Activated naive CD8-positive, alpha-beta T cell (primary cell): ENCODE data around the gene POU2F1.

Experiments
- H3K27ac Mint-ChIP-seq: one replicate; pipeline ENCODE4 v1.8.0; 2021; ENCODE audit warnings: mixed read lengths
- H3K27me3 Mint-ChIP-seq: one replicate; pipeline ENCODE4 v1.8.0; 2021; ENCODE audit warnings: mixed read lengths
- H3K36me3 Mint-ChIP-seq: one replicate; pipeline ENCODE4 v1.8.0; 2021; ENCODE audit warnings: mixed read lengths
- H3K4me1 Mint-ChIP-seq: one replicate; pipeline ENCODE4 v1.8.0; 2021; ENCODE audit warnings: low read depth, mixed read lengths
- H3K4me3 Mint-ChIP-seq: one replicate; pipeline ENCODE4 v1.8.0; 2021; ENCODE audit warnings: mild to moderate bottlenecking, mixed read lengths
- H3K9me3 Mint-ChIP-seq: one replicate; pipeline ENCODE4 v1.8.0; 2021; ENCODE audit warnings: low read depth, mixed read lengths

Gene POU2F1

GRCh38 chr1:167427848-167428247 is 207.2 kb downstream of the POU2F1 start:
- no peaks in the 10 kb centered on the region for H3K27me3 Mint-ChIP-seq
- no peaks in the 10 kb centered on the region for H3K36me3 Mint-ChIP-seq
- H3K4me3 Mint-ChIP-seq, result no peak overlapping the region
- peaks cover 16% of the 10 kb centered on the region for H3K4me1 Mint-ChIP-seq
- H3K9me3 Mint-ChIP-seq, result no peaks in the 10 kb centered on the region
- H3K27ac Mint-ChIP-seq, result peak overlapping the region; percentile 75

DNA sequence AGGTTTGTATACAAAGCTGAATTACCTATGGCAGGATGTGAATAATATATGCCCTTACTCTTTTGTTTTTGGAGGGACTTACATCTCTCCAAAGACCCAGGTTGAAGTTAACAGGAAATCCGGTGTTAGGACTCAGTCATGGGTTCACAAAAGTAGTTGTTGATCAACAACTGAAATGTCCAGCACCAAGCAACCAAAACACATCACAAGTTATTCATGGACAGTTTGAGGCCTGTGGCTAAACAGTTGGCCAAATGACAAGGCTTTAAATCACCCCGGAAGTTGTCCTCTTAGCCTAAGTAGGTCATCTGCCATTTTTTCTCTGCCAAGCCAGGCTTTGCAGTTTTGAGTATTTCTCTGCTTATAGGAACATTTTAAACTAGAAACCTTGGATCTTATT is 207.7 kb downstream of the POU2F1 start:
- H3K27ac Mint-ChIP-seq, result peak overlapping the region; percentile 75
- no peaks in the 10 kb centered on the region for H3K36me3 Mint-ChIP-seq
- H3K4me1 Mint-ChIP-seq, result peaks cover 18% of the 10 kb centered on the region
- H3K9me3 Mint-ChIP-seq, result no peaks in the 10 kb centered on the region
- H3K27me3 Mint-ChIP-seq, result no peaks in the 10 kb centered on the region
- H3K4me3 Mint-ChIP-seq, result no peak overlapping the region

DNA sequence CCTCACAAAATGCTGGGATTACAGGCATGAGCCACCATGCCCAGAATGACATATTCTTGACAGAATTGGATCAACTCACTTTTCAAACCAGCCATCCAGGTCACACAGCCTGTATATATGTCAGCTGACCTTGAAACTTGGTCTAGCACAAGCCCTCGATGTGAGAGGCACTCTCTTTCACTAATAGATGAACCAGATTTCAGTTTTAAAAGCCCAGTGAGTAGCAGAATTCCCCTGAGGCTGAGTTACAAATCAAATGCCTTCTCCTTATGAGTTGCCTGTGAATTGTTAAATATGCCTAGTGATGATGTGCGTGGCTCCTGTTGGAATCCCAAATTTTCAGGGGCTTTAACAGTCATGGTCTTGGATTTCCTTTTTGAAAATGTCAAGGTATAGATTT is 208.9 kb downstream of the POU2F1 start:
- peak overlapping the region; percentile 81 for H3K27ac Mint-ChIP-seq
- H3K4me1 Mint-ChIP-seq, result peaks cover 24% of the 10 kb centered on the region
- no peaks in the 10 kb centered on the region for H3K9me3 Mint-ChIP-seq
- no peak overlapping the region for H3K4me3 Mint-ChIP-seq
- no peaks in the 10 kb centered on the region for H3K27me3 Mint-ChIP-seq
- H3K36me3 Mint-ChIP-seq, result no peaks in the 10 kb centered on the region

GRCh38 chr1:167430134-167430848 is 209.6 kb downstream of the POU2F1 start:
- Mint-ChIP-seq H3K4me3 (no peak overlapping the region), H3K36me3 (no peaks in the 10 kb centered on the region), H3K4me1 (peaks cover 25% of the 10 kb centered on the region), H3K9me3 (no peaks in the 10 kb centered on the region), H3K27ac (peak overlapping the region; percentile 81), H3K27me3 (no peaks in the 10 kb centered on the region)

GRCh38 chr1:167430849-167431242 is 210.2 kb downstream of the POU2F1 start:
- Mint-ChIP-seq H3K27ac (peak overlapping the region; percentile 81), H3K27me3 (no peaks in the 10 kb centered on the region), H3K36me3 (no peaks in the 10 kb centered on the region), H3K4me3 (no peak overlapping the region), H3K4me1 (peaks cover 30% of the 10 kb centered on the region), H3K9me3 (no peaks in the 10 kb centered on the region)

- no peaks in the 10 kb centered on the region for H3K9me3 Mint-ChIP-seq
- peak overlapping the region; percentile 64 for H3K27ac Mint-ChIP-seq
- peaks cover 35% of the 10 kb centered on the region for H3K4me1 Mint-ChIP-seq
- H3K27me3 Mint-ChIP-seq, result no peaks in the 10 kb centered on the region
- peaks cover under 1% of the 10 kb centered on the region for H3K36me3 Mint-ChIP-seq
- H3K4me3 Mint-ChIP-seq, result no peak overlapping the region
Measured at GRCh38 chr1:167431261-167431908, 210.7 kb downstream of the POU2F1 start.

- H3K27me3 Mint-ChIP-seq, result no peaks in the 10 kb centered on the region
- H3K27ac Mint-ChIP-seq, result peak overlapping the region; percentile 16
- no peak overlapping the region for H3K4me3 Mint-ChIP-seq
- no peaks in the 10 kb centered on the region for H3K9me3 Mint-ChIP-seq
- H3K4me1 Mint-ChIP-seq, result peaks cover 41% of the 10 kb centered on the region
- H3K36me3 Mint-ChIP-seq, result peaks cover 5% of the 10 kb centered on the region
Measured at GRCh38 chr1:167431909-167432650, 211.4 kb downstream of the POU2F1 start.

- no peak overlapping the region for H3K27ac Mint-ChIP-seq
- H3K4me1 Mint-ChIP-seq, result peaks cover 44% of the 10 kb centered on the region
- H3K27me3 Mint-ChIP-seq, result no peaks in the 10 kb centered on the region
- peaks cover 5% of the 10 kb centered on the region for H3K36me3 Mint-ChIP-seq
- H3K4me3 Mint-ChIP-seq, result no peak overlapping the region
- no peaks in the 10 kb centered on the region for H3K9me3 Mint-ChIP-seq
Measured at GRCh38 chr1:167432780-167433179, 212.1 kb downstream of the POU2F1 start.

DNA sequence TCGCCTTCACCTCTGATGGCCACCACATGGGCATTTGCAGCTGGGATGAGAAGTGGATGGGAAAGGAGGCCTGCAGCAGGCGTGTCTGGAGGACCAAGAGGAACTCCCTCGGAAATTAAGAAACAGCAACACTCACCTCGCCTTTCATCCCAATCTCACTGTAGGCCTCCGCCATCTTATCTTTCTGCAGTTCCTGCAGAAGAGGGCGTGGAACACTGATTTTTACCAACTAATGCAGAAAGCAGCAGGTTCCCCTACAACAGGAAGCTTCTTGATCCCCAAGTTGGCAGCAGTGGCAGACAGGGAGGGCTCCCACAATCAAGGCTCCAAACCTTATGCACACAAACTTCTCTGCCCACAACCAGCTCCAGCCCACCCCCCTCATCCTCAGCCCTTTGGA is 213.2 kb downstream of the POU2F1 start:
- Mint-ChIP-seq H3K36me3 (peaks cover 9% of the 10 kb centered on the region), H3K9me3 (no peaks in the 10 kb centered on the region), H3K27ac (peak overlapping the region; percentile 75), H3K4me3 (no peak overlapping the region), H3K27me3 (no peaks in the 10 kb centered on the region), H3K4me1 (peaks cover 48% of the 10 kb centered on the region)

DNA sequence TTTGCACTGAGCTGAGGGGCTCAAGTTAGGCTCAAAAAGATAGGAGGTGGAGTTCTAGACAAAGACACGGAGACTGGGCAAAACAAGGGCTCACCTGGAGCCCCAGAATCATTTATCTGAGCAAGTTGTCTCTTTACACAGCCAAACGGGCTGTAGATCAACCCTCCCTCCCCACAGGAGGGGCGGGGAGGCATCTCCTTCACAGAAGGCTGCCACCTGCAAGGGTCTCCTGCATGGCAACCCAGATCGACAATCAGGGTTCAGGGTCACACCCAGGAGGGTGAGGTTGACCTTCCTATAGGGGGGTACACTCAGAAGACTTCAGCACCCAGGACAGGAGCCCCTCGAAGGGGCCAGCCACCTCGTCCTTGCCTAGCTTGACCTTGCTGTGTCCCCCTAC is 213.6 kb downstream of the POU2F1 start:
- Mint-ChIP-seq H3K27ac (peak overlapping the region; percentile 75), H3K4me3 (no peak overlapping the region), H3K36me3 (peaks cover 9% of the 10 kb centered on the region), H3K27me3 (no peaks in the 10 kb centered on the region), H3K9me3 (no peaks in the 10 kb centered on the region), H3K4me1 (peaks cover 52% of the 10 kb centered on the region)

GRCh38 chr1:167435484-167435883 is 214.8 kb downstream of the POU2F1 start:
- Mint-ChIP-seq H3K9me3 (no peaks in the 10 kb centered on the region), H3K36me3 (peaks cover 9% of the 10 kb centered on the region), H3K27ac (peak overlapping the region; percentile 70), H3K4me1 (peaks cover 57% of the 10 kb centered on the region), H3K4me3 (no peak overlapping the region), H3K27me3 (no peaks in the 10 kb centered on the region)

DNA sequence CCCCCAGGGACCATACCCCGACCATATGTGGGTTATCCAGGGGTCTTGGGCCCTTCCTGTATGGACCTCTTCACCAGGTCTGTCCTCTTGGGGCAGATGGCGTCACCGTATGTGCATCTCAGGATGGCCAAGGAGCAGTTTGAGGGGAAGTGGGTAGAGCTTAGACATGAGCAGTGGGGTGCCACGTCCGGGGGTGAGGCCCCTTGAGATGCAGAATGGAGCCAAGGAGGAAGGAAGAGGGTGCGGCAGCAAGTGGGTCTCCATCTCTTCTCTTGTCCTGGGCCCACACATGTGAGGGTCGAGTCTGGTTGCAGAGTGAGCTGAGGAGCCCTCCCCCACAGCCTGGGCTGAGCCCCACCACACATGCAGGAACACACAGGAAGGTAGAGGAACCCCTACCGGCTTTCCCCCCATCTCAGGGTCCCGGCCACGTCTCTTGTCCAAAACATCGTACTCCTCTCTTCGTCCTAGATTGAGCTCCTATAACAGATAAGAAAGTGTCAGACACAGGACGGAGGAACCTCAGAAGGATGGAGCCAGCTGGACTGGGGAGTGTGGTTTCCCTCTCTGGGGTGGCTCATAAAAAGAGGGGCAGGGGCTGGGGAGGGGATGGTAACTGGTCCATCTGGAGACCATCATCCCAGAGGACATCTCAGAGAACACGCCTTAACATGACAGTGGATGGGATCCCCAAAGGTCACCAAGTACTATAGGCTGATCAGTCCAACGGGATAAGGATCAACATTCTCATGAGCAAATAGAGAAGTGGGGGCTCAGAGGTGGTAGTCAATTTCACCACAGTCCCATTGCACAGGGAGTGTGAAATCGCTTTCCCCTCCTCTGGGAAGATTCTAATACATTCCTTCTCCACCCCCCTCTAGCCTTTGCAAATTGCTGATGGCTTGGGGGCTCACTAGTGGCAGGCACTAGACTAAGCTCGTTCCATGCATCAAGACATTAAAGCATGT is 217.8 kb downstream of the POU2F1 start:
- Mint-ChIP-seq H3K27me3 (no peaks in the 10 kb centered on the region), H3K36me3 (peaks cover 11% of the 10 kb centered on the region), H3K27ac (peak overlapping the region; percentile 91), H3K4me1 (peaks cover 78% of the 10 kb centered on the region), H3K9me3 (no peaks in the 10 kb centered on the region), H3K4me3 (peak overlapping the region; percentile 73)

DNA sequence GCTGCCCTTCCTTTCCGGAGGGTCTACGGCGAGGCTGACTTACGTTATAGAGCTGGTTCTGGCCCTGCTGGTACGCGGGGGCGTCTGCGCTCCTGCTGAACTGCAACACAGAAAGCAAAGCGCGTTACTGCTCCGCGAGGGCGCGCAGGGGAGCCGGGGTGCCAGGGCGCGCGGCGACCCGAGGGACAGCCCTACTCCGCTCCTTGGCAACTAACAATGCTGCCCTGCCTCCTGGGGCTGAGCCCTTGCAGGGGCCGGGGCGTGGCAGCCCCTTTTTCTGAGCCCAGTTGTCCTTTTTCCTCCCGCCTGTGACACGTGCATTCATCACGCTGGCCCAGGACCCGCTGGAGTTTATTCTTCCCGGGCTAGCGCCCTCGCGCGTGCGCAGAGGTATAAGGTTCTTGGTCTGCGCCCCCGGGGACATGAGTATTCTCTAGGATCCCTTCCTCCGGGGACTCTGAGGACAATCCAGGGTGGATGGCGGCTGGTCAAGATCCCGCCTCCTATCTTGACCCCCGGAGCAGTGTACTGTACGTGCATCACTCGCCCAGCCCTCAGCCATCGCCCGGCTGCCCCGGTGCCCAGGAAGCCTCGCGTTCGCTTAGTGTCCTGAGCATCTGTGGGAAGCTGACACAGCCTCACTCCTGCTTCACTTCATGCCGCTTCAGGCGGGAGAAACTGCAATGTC is 218.8 kb downstream of the POU2F1 start:
- Mint-ChIP-seq H3K27ac (peak overlapping the region; percentile 91), H3K36me3 (peaks cover 15% of the 10 kb centered on the region), H3K9me3 (no peaks in the 10 kb centered on the region), H3K4me3 (peak overlapping the region; percentile 73), H3K27me3 (no peaks in the 10 kb centered on the region), H3K4me1 (peaks cover 78% of the 10 kb centered on the region)

DNA sequence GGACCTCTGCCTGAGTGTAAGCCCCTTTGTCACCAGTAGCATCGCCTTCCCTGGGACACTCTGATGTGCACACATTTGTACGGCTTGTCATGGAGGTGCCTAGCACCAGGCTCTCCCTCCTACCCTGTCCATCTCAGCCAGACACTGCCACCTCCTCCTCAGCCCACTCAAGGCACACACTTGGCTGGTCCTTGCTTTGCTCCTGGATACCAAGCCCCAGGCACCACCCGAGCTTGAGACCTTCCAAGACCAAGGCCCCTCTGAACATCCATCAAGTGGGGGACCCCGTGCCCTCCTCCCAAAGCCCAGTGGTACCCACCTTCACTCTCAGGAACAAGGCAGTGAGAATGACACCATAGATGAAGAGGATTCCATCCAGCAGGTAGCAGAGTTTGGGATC is 219.7 kb downstream of the POU2F1 start:
- Mint-ChIP-seq H3K4me3 (peak overlapping the region; percentile 73), H3K9me3 (no peaks in the 10 kb centered on the region), H3K36me3 (peaks cover 15% of the 10 kb centered on the region), H3K4me1 (peaks cover 80% of the 10 kb centered on the region), H3K27ac (peak overlapping the region; percentile 82), H3K27me3 (no peaks in the 10 kb centered on the region)
